Right kidney (tissue), 1 donor: Measurements from ENCODE around the gene M1AP.
"Not testable (repeated sequence)": the region's sequence is repeated elsewhere in the genome, so short reads cannot be mapped to it uniquely, and the experiment has no call there.

Source experiments
- DNase-seq: peaks from one replicate; pipeline ENCODE4 v3.0.0-alpha.2; 2016

The M1AP gene

GRCh38 chr2:74566076-74566753, 81.9 kb downstream of the M1AP start:
- no peak for DNase-seq

- no peak for DNase-seq
These were observed 83.9 kb downstream of the M1AP start for GRCh38 chr2:74564222-74564621.

GRCh38 chr2:74562126-74562775, 85.9 kb downstream of the M1AP start:
- no peak for DNase-seq

- DNase-seq, result not testable (repeated sequence)
These were observed 87.1 kb downstream of the M1AP start for GRCh38 chr2:74561022-74561421.

GRCh38 chr2:74560591-74560990, 87.5 kb downstream of the M1AP start:
- DNase-seq, result no peak

- no peak for DNase-seq
These were observed 88.2 kb downstream of the M1AP start for GRCh38 chr2:74559912-74560311.

- no peak for DNase-seq
These were observed 89.6 kb downstream of the M1AP start for GRCh38 chr2:74558284-74559230.

GRCh38 chr2:74556831-74557370, 91.2 kb downstream of the M1AP start:
- no peak for DNase-seq

GRCh38 chr2:74556159-74556558, 92.0 kb downstream of the M1AP start:
- DNase-seq, result no peak

GRCh38 chr2:74555610-74556103, 92.5 kb downstream of the M1AP start:
- no peak for DNase-seq

GRCh38 chr2:74554820-74555531, 93.2 kb downstream of the M1AP start:
- peak; percentile 90 for DNase-seq

- DNase-seq, result peak; percentile 94
These were observed 94.0 kb downstream of the M1AP start, which contains the start of the genes DOK1 and LOXL3 for GRCh38 chr2:74553892-74554819. DOK1 (plus strand) TSS chr2:74554720; CDS start chr2:74554755, 35 bp downstream. LOXL3 (minus strand) TSS chr2:74553942; CDS start chr2:74552634, 1,308 bp downstream.

GRCh38 chr2:74552914-74553811, 95.0 kb downstream of the M1AP start:
- DNase-seq, result peak; percentile 69

GRCh38 chr2:74551942-74552913, 95.9 kb downstream of the M1AP start:
- no peak for DNase-seq

GRCh38 chr2:74551530-74551929, 96.6 kb downstream of the M1AP start:
- no peak for DNase-seq

GRCh38 chr2:74550231-74550630, 97.9 kb downstream of the M1AP start:
- no peak for DNase-seq

- peak; percentile 79 for DNase-seq
These were observed 99.0 kb downstream of the M1AP start for GRCh38 chr2:74548900-74549826.
